Bone marrow (tissue), 2 donors: ENCODE measurements around the gene MAP2.

Source experiments
- DNase-seq, 2 donors: peaks; one replicate each; lab custom pipeline; 2025; lab: John Stamatoyannopoulos, UW

MAP2 gene, protein sequence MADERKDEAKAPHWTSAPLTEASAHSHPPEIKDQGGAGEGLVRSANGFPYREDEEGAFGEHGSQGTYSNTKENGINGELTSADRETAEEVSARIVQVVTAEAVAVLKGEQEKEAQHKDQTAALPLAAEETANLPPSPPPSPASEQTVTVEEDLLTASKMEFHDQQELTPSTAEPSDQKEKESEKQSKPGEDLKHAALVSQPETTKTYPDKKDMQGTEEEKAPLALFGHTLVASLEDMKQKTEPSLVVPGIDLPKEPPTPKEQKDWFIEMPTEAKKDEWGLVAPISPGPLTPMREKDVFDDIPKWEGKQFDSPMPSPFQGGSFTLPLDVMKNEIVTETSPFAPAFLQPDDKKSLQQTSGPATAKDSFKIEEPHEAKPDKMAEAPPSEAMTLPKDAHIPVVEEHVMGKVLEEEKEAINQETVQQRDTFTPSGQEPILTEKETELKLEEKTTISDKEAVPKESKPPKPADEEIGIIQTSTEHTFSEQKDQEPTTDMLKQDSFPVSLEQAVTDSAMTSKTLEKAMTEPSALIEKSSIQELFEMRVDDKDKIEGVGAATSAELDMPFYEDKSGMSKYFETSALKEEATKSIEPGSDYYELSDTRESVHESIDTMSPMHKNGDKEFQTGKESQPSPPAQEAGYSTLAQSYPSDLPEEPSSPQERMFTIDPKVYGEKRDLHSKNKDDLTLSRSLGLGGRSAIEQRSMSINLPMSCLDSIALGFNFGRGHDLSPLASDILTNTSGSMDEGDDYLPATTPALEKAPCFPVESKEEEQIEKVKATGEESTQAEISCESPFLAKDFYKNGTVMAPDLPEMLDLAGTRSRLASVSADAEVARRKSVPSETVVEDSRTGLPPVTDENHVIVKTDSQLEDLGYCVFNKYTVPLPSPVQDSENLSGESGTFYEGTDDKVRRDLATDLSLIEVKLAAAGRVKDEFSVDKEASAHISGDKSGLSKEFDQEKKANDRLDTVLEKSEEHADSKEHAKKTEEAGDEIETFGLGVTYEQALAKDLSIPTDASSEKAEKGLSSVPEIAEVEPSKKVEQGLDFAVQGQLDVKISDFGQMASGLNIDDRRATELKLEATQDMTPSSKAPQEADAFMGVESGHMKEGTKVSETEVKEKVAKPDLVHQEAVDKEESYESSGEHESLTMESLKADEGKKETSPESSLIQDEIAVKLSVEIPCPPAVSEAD (N-terminal part only)

DNA sequence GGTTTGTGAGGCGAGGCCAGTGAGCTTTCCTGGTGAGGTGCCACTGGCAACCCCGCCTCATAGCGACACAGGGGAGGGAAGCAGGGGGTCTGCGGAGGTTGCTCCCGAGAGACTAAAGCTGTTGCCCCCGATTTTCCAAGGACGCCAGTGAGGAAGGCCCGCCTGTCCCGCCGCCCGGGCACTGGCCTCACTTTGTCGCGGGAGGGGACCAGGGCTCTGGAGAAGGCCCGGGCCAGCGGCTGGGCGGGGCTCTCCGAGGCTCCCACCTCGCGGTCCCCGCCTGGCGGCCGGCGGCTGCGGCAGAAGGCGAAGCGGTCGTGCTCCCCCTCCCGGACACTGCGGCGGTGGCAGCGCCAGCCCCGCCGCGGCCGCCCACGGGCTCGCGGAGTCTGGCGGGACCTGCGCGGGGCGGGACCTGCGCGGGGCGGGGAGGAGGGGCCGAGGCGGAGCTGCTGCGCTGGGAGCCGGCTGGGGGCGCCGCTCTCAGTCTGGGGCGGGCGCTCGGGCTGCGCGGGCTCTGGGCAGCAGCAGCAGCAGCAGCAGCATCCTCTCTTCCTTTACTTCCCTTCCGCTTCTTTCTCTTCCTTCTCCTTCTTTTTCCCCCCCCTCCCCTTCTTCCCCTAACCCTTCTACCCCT, at the start of gene MAP2:
TSS of gene MAP2 (plus strand) at position 486 of the 637 bp plus-strand sequence. CDS start 229,124 bp downstream, outside the sequence.
- DNase-seq = peak; percentile 15 to 23

- no peak for DNase-seq
These were observed 47.2 kb upstream of the MAP2 start for GRCh38 chr2:209376686-209377085.

DNA sequence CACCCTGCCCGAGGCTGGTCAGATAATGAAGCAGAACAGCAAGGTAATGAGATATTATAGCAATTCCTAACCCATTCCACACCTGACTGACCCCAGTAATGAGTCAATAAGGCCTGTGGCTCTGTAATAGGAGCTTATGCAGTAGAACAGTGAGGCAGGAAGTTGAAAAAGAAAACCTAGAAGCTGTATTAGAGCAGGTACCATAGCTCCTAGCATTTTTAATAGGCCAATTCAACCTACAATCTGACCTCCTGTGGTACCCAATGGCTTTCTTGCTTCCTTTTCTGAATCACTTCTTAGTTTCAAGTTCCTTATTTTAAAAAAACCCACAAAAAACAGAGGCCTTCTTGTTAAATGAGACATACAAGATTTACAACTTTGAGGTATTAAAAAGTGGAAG, 43.6 kb upstream of the MAP2 start:
- peak in 1 of 2 donors; percentile 41 for DNase-seq

- DNase-seq = no peak
These were observed 42.8 kb upstream of the MAP2 start for GRCh38 chr2:209381091-209381490.

- no peak for DNase-seq
These were observed 41.1 kb upstream of the MAP2 start for GRCh38 chr2:209382775-209383174.

DNA sequence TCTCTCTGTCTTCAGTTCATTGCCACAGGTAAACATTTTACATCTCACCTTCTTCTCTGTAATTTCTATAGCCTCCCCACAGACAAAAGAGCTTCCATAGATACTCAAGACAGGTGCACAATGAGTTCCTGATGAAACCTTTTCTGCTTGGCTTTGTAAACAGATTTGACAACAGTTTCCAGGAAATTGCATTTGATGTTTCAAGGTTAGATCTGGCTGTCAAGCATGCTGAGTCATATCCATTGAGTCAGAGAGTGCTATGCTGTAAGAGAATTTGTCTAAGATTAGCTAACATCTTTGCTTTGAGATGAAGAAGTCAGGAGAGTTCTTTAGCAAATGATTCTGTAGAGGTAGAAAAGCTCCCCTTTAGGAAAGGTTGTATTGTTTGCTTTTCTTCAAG, 40.6 kb upstream of the MAP2 start:
- no peak for DNase-seq

GRCh38 chr2:209387389-209387788, 36.5 kb upstream of the MAP2 start:
- no peak for DNase-seq

DNA sequence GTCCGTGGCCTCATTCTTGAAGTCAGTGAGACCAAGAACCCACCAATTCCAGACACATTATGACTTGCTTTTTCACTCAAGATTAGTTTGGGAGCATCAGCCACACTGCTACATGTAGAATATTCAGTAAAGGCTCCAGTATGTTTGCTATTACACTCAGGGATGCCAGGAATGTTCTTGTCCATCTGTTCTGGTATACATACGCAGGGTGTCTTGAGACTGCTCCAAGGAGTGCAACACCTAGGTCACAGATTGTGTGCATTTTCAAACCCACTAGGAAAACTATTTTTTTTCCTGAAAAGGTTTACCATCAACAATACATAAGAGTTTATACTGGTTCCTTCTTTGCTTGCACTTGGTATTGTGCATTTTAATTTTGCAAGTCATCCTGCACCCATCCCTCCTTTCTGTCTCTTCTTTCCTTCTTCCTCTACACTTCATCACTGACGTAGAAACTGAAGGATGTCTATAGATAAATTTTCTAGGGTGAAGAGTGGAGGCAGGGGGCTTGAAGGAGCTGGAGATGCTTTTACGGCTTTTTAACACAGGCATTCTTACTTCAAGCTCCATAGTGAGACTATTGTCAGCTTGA, 35.3 kb upstream of the MAP2 start:
- DNase-seq = no peak

- no peak for DNase-seq
These were observed 34.7 kb upstream of the MAP2 start for GRCh38 chr2:209389171-209389618.

GRCh38 chr2:209390839-209391238, 33.0 kb upstream of the MAP2 start:
- DNase-seq = no peak

DNA sequence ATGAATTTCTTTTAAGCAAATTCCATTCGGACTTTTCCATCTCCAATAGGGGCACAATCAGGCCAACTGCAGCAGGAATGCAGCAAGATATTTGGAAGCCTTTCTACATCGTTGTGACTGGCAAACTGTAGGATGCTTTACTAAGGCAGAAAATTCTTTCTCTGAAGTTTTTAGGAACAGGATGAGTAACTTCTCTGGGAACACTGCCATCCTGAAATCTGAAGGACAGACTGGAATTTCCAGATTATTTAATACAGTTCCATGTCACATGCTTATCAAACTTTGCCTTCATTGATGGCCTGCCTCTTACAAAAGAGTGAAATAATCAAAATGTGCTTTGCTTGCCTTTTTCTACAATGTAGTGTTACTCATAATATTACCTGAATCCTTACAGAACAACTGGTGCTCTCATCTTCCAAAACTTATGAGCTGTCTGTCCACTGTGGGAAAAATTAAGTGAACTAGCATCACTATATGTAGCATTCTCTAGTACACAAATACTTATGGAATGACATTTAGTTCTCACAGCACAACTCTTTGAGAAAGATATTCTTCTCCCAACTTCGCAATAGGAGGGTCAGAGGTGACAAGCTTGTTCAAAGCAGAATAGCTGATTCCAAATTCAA, 32.0 kb upstream of the MAP2 start:
- DNase-seq = no peak

- DNase-seq = no peak
These were observed 28.6 kb upstream of the MAP2 start for GRCh38 chr2:209395229-209395628.

DNA sequence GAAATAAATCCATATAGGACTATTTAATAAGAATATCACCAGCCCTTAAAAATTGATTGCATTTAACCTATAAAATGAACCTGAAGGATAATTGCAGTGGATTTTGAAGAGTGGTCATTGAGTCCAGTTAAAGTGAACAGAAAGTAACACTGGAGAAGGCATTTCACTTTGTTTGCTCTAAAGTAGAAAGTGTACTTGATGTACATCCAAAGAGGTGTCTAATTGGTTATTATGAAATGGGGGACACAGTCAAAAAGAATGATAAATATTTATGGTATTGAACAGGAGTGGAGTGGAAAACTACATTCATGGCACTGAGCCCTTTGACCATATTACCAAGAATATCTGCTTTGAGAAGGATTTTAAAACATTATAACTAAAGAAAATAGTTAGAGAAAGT, 28.2 kb upstream of the MAP2 start:
- DNase-seq = no peak

- DNase-seq = no peak
These were observed 25.4 kb upstream of the MAP2 start for GRCh38 chr2:209398463-209398862.

DNA sequence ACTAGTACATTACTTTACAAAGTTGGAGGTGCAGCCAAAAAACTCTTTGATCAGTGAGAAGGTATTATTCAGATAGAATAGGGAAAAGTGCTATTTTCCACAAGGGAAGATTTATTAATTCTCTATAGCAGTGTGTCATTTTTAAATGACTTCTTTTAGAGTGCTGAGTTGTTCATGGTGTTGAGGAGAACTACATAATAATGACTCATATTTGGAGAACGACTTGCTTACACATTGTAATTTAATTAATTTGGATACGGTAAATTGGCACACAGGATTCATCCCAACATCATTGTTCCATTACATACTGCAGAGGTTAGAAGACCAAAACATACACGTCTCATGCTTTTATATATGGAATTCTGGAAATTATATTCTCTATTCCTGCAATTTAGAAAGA, 22.1 kb upstream of the MAP2 start:
- DNase-seq = peak in 1 of 2 donors; percentile 2

DNA sequence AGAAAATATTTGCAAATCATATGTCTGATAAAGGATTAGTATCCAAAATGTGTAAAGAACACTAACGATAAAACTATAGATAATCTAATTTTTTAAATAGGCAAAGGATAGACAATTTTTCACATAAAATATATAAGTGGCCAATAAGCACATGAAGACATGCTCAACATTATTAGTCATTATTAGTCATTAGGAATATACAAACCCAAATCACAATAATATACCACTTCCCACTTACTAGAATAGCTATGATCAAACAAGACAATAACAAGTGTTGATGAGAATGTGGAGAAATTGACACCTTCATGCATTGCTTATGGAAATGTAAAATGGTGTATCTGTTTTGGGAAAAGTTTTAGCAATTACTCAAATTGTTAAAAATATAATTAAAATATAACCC, 12.6 kb upstream of the MAP2 start:
- DNase-seq = no peak

GRCh38 chr2:209411718-209412117, 12.1 kb upstream of the MAP2 start:
- no peak for DNase-seq

DNA sequence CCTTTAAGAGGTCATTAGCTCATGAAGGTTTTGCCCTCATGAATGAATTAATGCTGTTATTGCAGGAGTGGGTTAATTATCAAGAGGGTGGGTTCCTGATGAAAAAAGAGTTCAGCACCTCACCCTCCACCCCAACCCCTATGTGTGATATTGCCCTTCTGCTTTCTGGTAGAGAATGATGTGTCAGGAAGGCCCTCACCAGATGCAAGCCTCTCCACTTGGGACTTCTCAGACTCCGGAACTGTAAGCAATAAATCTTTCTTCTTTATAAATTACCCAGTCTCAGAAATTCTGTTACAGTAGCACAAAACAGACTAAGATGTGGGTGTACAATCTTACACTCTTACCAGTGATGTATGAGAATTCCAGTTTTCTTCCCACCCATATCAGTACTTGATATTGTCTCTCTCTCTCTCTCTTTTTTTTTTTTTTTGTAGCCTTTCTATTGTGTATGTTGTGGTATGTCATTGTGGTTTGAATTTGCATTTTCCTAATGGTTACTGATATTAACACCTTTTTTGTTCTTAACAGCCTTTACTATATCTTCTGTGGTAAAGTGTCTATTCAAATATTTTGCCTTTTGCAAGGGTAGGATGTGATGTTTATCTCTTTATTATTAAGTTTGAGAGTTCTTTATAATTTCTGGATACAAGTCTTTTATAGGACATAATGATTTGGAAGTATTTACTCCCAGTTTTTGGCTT, 10.4 kb upstream of the MAP2 start:
- DNase-seq = no peak

- no peak for DNase-seq
These were observed 6.9 kb upstream of the MAP2 start for GRCh38 chr2:209416913-209417312.

DNA sequence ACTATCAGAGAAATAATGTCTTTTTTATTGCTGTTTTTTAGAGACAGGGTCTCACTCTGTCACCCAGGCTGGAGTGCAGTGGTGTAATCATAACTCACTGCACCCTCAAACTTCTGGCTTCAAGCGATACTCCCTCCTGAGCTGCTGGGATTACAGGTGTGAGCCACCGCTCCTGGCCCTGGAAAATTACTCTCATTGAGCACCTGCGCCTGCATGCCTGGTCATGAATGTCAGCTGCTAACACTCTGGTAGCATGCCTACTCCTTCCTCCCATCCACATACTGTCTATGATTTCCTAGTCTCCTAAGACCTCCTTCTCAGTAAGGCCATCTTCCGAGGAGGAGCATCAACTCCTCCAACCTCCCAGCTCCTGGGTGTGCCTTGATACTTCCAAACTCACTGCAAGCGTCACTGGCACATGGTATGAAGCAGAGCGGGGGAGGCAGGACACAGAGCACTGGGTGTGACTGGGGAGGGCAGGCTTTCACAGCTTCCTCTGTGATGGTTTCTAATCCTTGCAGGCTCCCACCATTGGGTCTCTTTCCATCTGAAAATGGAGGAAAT, 1.6 kb upstream of the MAP2 start:
- no peak for DNase-seq
